ENCODE results near the gene UBE2V1.

DNA sequence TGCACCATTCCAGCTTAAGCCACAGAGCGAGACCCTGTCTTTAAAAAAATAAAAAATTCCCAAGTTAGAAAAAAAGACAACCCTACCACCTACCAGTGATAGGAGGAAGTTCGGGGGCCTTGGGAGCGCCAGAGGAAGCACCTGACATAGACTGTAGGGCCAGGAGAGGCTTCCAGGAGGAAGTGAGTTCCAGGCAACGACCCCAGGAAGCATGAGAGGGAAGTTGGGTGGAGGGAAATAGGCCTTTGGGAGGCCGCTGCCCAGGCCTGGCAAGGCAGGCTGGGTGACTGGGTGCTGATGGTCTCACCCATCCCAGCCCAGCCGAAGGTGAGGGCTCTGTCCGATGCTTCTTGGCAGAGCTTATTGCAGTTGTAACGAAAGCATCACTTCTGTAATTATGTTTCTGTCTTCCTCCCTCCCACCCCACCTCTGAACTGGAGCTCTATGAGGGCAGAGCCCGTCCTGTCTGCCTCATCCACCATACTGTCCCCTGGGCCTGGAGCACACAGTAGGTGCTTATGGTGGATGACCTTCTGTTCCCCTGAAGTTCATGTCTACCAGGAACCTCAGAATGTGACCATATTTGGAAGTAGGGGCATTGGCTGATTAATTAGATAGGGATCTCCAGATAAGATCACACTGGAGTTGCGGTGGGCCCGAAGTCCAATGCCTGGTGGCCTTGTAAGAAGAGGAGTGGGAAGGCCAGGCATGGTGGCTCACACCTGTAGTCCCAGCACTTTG, 54.1 kb downstream of the UBE2V1 start:
- TF ChIP-seq, protein P1, sequence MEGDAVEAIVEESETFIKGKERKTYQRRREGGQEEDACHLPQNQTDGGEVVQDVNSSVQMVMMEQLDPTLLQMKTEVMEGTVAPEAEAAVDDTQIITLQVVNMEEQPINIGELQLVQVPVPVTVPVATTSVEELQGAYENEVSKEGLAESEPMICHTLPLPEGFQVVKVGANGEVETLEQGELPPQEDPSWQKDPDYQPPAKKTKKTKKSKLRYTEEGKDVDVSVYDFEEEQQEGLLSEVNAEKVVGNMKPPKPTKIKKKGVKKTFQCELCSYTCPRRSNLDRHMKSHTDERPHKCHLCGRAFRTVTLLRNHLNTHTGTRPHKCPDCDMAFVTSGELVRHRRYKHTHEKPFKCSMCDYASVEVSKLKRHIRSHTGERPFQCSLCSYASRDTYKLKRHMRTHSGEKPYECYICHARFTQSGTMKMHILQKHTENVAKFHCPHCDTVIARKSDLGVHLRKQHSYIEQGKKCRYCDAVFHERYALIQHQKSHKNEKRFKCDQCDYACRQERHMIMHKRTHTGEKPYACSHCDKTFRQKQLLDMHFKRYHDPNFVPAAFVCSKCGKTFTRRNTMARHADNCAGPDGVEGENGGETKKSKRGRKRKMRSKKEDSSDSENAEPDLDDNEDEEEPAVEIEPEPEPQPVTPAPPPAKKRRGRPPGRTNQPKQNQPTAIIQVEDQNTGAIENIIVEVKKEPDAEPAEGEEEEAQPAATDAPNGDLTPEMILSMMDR (IDR thresholded peaks at IDR 0.05): no peak
- no peak for TF ChIP-seq TAF1 (IDR thresholded peaks at IDR 0.05; ENCODE audit: borderline replicate concordance, low read depth, low read length)
- TF ChIP-seq, protein P2, sequence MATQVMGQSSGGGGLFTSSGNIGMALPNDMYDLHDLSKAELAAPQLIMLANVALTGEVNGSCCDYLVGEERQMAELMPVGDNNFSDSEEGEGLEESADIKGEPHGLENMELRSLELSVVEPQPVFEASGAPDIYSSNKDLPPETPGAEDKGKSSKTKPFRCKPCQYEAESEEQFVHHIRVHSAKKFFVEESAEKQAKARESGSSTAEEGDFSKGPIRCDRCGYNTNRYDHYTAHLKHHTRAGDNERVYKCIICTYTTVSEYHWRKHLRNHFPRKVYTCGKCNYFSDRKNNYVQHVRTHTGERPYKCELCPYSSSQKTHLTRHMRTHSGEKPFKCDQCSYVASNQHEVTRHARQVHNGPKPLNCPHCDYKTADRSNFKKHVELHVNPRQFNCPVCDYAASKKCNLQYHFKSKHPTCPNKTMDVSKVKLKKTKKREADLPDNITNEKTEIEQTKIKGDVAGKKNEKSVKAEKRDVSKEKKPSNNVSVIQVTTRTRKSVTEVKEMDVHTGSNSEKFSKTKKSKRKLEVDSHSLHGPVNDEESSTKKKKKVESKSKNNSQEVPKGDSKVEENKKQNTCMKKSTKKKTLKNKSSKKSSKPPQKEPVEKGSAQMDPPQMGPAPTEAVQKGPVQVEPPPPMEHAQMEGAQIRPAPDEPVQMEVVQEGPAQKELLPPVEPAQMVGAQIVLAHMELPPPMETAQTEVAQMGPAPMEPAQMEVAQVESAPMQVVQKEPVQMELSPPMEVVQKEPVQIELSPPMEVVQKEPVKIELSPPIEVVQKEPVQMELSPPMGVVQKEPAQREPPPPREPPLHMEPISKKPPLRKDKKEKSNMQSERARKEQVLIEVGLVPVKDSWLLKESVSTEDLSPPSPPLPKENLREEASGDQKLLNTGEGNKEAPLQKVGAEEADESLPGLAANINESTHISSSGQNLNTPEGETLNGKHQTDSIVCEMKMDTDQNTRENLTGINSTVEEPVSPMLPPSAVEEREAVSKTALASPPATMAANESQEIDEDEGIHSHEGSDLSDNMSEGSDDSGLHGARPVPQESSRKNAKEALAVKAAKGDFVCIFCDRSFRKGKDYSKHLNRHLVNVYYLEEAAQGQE (IDR thresholded peaks at IDR 0.05; ENCODE audit: low read depth, low read length): no peak
- TF ChIP-seq TEAD4 (IDR thresholded peaks at IDR 0.05; ENCODE audit: borderline replicate concordance, insufficient read depth): no peak
- no peak for TF ChIP-seq RAD21 (IDR thresholded peaks at IDR 0.05; ENCODE audit: low read length)
- no peak for TF ChIP-seq GABPA (IDR thresholded peaks at IDR 0.05; ENCODE audit: low read depth)
- no peak for TF ChIP-seq YY1 (IDR thresholded peaks at IDR 0.05; ENCODE audit: low read depth)
- TF ChIP-seq ZBTB33 (IDR thresholded peaks at IDR 0.05; ENCODE audit: borderline replicate concordance, low read depth): no peak
- TF ChIP-seq CHD2 (IDR thresholded peaks at IDR 0.05; ENCODE audit: low read length, partially characterized antibody): no peak
- TF ChIP-seq USF2 (IDR thresholded peaks at IDR 0.05; ENCODE audit: borderline replicate concordance, low read depth, low read length): no peak
- TF ChIP-seq MXI1 (IDR thresholded peaks at IDR 0.05; ENCODE audit: low read depth, low read length): no peak
- TF ChIP-seq MEF2A (IDR thresholded peaks at IDR 0.05; ENCODE audit: borderline replicate concordance, low read depth): no peak

All from SK-N-SH (cell line).